Neural crest cell (in vitro differentiated cells): ENCODE data around the gene GCSAM. TPM values are rescaled to one million over a fixed set of nuclear protein-coding genes. Genes with fewer than 3 reads are reported as not detected.
"Not testable (repeated sequence)": the region's sequence is repeated elsewhere in the genome, so short reads cannot be mapped to it uniquely, and the experiment has no call there.

Experiments used
- DNase-seq: peaks from one replicate; pipeline ENCODE4 v3.0.0; 2021; ENCODE audit warnings: low read depth, mixed read lengths, low spot score
- H3K27ac Mint-ChIP-seq: one replicate; pipeline ENCODE4 v1.8.0; 2021; ENCODE audit warnings: mild to moderate bottlenecking, mixed read lengths; ENCODE audit not compliant: unreplicated experiment
- H3K27me3 Mint-ChIP-seq: 2 replicates; pipeline ENCODE4 v1.8.0; 2021; ENCODE audit warnings: low read depth, mild to moderate bottlenecking, mixed read lengths
- H3K36me3 Mint-ChIP-seq: 2 replicates; pipeline ENCODE4 v1.8.0; 2021; ENCODE audit warnings: low read depth, mild to moderate bottlenecking, mixed read lengths
- H3K4me1 Mint-ChIP-seq: 2 replicates; pipeline ENCODE4 v1.8.0; 2021; ENCODE audit warnings: mixed read lengths
- H3K4me3 Mint-ChIP-seq: one replicate; pipeline ENCODE4 v1.8.0; 2021; ENCODE audit warnings: mild to moderate bottlenecking, mixed read lengths
- H3K9me3 Mint-ChIP-seq: 2 replicates; pipeline ENCODE4 v1.8.0; 2021; ENCODE audit warnings: mixed read lengths
- CTCF ChIP-seq: fragments of 200-600 bp; sonication (generic); conservative IDR thresholded peaks from 2 replicates; pipeline ENCODE4 v1.5.0; 2021; ENCODE audit warnings: antibody characterized with exemption, mild to moderate bottlenecking
- microRNA-seq: library from miRNA; unstranded; fragments of <30 nt; microRNA quantifications from one replicate; pipeline ENCODE4, GENCODE V29; 2020
- total RNA-seq: library from RNA; stranded (reverse); gene quantifications from 2 replicates; pipeline ENCODE4 v1.2.1, GENCODE V29; 2021

The GCSAM gene
- total RNA-seq, 1 donor from 2014 or later: not detected

- no peaks in the 10 kb centered on the region for H3K9me3 Mint-ChIP-seq
- no peaks in the 10 kb centered on the region for H3K27me3 Mint-ChIP-seq
- H3K4me1 Mint-ChIP-seq: peaks cover 17% of the 10 kb centered on the region
- DNase-seq: no peak
- H3K27ac Mint-ChIP-seq: no peak overlapping the region
- no peaks in the 10 kb centered on the region for H3K36me3 Mint-ChIP-seq
- TF ChIP-seq CTCF: no peak
- no peak overlapping the region for H3K4me3 Mint-ChIP-seq
Observed at GRCh38 chr3:112074616-112075497, 58.2 kb downstream of the GCSAM start.

- H3K4me1 Mint-ChIP-seq: peaks cover 17% of the 10 kb centered on the region
- no peak overlapping the region for H3K4me3 Mint-ChIP-seq
- DNase-seq: no peak
- H3K27me3 Mint-ChIP-seq: no peaks in the 10 kb centered on the region
- no peak overlapping the region for H3K27ac Mint-ChIP-seq
- no peak for TF ChIP-seq CTCF
- no peaks in the 10 kb centered on the region for H3K9me3 Mint-ChIP-seq
- H3K36me3 Mint-ChIP-seq: no peaks in the 10 kb centered on the region
Observed at GRCh38 chr3:112074006-112074405, 59.0 kb downstream of the GCSAM start.

- not testable (repeated sequence) for H3K4me3 Mint-ChIP-seq, H3K27me3 Mint-ChIP-seq, DNase-seq, H3K27ac Mint-ChIP-seq, H3K9me3 Mint-ChIP-seq, H3K36me3 Mint-ChIP-seq
- H3K4me1 Mint-ChIP-seq: peaks cover 17% of the 10 kb centered on the region
Observed at GRCh38 chr3:112072387-112073060, 60.5 kb downstream of the GCSAM start.

Small RNA genes lying within 50 kb of the gene (microRNA-seq; reads per million reads assigned to microRNA genes)
- gene MIR567: not detected

Other genes with a start within 250 kb of the GCSAM start
- 52.7 and 55.6 TPM in 2 replicates for gene ABHD10, start 154.2 kb downstream of the GCSAM start, total RNA-seq
- 62.6 and 70.2 TPM in 2 replicates for gene TAGLN3, start 134.3 kb downstream of the GCSAM start, total RNA-seq
- not detected in 2 replicates for gene TMPRSS7, start 98.5 kb downstream of the GCSAM start, total RNA-seq
- gene C3orf52, start 46.9 kb downstream of the GCSAM start, total RNA-seq: 21.5 and 22.5 TPM in 2 replicates
- gene SLC9C1, start 161.0 kb upstream of the GCSAM start, total RNA-seq: 0.42 and 0.55 TPM in 2 replicates
- gene CD200, start 199.9 kb upstream of the GCSAM start, total RNA-seq: 66.7 and 67.0 TPM in 2 replicates